C4-2B (cell line): ENCODE results near the gene SAMD13.

Source experiments
- CTCF ChIP-seq: fragments of 450-650 bp; conservative IDR thresholded peaks from 2 replicates; pipeline ENCODE4 v1.5.1; 2017; ENCODE audit warnings: mild to moderate bottlenecking
- ZFX ChIP-seq: fragments of 450-650 bp; IDR thresholded peaks from 2 replicates; pipeline ENCODE4 v1.6.1; 2017

GRCh38 chr1:84327830-84328229, 26.3 kb downstream of the SAMD13 start:
- TF ChIP-seq CTCF (no peak), ZFX (no peak)
